Measurements from ENCODE around the gene TCEA3. TPM values are rescaled to one million over a fixed set of nuclear protein-coding genes. Genes with fewer than 3 reads are reported as not detected.

The TCEA3 gene
- total RNA-seq, 4 donors from 2014 or later: 26.8 to 50.4 (median 48.0) TPM

DNA sequence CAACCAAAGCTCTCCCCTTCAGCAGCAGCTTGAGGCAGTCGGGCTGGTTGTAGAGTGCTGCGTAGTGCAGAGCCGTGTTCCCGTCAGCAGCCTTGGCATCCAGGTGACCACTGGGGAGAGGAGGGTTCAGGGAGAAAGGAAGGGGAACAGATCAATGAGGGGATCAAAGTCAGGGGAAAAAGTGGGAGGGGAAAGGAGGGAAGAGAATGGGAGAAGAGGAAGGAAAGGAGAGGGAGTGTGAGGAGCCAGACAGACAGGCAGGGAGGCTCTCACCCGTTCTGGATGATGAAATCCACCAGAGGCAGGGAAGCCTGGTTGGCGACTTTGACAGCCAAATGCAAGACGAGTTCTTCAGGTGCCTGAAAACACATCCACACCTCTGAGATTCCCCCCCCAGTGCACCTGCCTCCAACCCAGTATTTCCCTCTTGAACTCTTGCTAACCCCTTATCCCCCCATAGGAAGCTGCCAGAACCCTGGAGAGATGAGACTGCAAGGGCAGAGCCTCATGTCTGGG lies 9.8 kb upstream of the TCEA3 start:
- no peak for DNase-seq
- intact Hi-C loops (cut with DNase I): no loop called here
- Histone ChIP-seq H3K27me3 (no peaks in the 10 kb centered on the region), H3K4me1 (no peaks in the 10 kb centered on the region), H3K4me3 (replicated peaks in 1 of 3) (no peak overlapping the region), H3K36me3 (peaks cover 46 to 48% of the 10 kb centered on the region in 2 donors), H3K27ac (no peak overlapping the region), H3K9me3 (no peaks in the 10 kb centered on the region)
- TF ChIP-seq, protein P1, sequence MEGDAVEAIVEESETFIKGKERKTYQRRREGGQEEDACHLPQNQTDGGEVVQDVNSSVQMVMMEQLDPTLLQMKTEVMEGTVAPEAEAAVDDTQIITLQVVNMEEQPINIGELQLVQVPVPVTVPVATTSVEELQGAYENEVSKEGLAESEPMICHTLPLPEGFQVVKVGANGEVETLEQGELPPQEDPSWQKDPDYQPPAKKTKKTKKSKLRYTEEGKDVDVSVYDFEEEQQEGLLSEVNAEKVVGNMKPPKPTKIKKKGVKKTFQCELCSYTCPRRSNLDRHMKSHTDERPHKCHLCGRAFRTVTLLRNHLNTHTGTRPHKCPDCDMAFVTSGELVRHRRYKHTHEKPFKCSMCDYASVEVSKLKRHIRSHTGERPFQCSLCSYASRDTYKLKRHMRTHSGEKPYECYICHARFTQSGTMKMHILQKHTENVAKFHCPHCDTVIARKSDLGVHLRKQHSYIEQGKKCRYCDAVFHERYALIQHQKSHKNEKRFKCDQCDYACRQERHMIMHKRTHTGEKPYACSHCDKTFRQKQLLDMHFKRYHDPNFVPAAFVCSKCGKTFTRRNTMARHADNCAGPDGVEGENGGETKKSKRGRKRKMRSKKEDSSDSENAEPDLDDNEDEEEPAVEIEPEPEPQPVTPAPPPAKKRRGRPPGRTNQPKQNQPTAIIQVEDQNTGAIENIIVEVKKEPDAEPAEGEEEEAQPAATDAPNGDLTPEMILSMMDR (IDR thresholded peaks at IDR 0.05): no peak
- 72 to 77% methylated on average over 7 of the region's 7 CpGs for WGBS, 2 donors

GRCh38 chr1:23433122-23433521 lies 8.6 kb upstream of the TCEA3 start:
- Histone ChIP-seq H3K36me3 (peaks cover 45 to 48% of the 10 kb centered on the region in 2 donors), H3K4me3 (replicated peaks in 1 of 3) (no peak overlapping the region), H3K4me1 (no peaks in the 10 kb centered on the region), H3K9me3 (no peaks in the 10 kb centered on the region), H3K27me3 (no peaks in the 10 kb centered on the region), H3K27ac (no peak overlapping the region)
- intact Hi-C loops (cut with DNase I): no loop called here
- TF ChIP-seq, protein P1 (IDR thresholded peaks at IDR 0.05): no peak
- no peak for DNase-seq
- 95 to 98% methylated on average over 5 to 6 of the region's 10 CpGs for WGBS, 2 donors

- no peaks in the 10 kb centered on the region for H3K4me1 ChIP-seq
- intact Hi-C loops (cut with DNase I): no loop called here
- no peak for DNase-seq
- TF ChIP-seq POLR2A (IDR thresholded peaks at IDR 0.05): no peak
- TF ChIP-seq, protein P1 (IDR thresholded peaks at IDR 0.05): no peak
- H3K9me3 ChIP-seq: no peaks in the 10 kb centered on the region
- no peak overlapping the region for H3K4me3 ChIP-seq (replicated peaks in 1 of 3)
- H3K27ac ChIP-seq: no peak overlapping the region
- H3K27me3 ChIP-seq: no peaks in the 10 kb centered on the region
- peaks cover 40 to 41% of the 10 kb centered on the region in 2 donors for H3K36me3 ChIP-seq
- 86 to 92% methylated on average over 5 of the region's 5 CpGs for WGBS, 2 donors
Observed at GRCh38 chr1:23431431-23431830, 6.9 kb upstream of the TCEA3 start.

DNA sequence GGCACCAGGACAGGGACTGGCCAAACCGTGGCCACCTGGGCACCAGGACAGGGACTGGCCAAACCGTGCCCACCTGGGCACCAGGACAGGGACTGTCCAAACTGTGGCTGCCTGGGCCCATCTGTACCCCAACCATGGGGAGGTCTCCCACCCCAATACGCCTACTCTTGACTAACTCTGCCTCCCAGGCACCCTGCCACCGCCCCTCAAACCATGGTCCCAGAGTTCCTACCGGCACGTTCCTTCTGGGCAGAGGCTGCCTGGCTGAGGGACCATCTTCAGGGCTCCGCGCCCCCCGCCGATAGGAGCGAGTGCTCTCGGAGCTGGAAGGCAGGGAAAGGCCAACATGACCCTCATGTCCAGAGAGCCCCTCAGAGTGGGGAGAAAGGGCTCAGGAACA lies 6.3 kb upstream of the TCEA3 start:
- intact Hi-C loops (cut with DNase I): no loop called here
- TF ChIP-seq, protein P1 (IDR thresholded peaks at IDR 0.05): no peak
- TF ChIP-seq POLR2A (IDR thresholded peaks at IDR 0.05): no peak
- H3K27ac ChIP-seq: no peak overlapping the region
- H3K4me1 ChIP-seq: no peaks in the 10 kb centered on the region
- DNase-seq: no peak
- peaks cover 39 to 40% of the 10 kb centered on the region in 2 donors for H3K36me3 ChIP-seq
- no peak overlapping the region for H3K4me3 ChIP-seq (replicated peaks in 1 of 3)
- H3K9me3 ChIP-seq: no peaks in the 10 kb centered on the region
- no peaks in the 10 kb centered on the region for H3K27me3 ChIP-seq
- WGBS, 2 donors: 95% methylated on average over 10 to 12 of the region's 12 CpGs

DNA sequence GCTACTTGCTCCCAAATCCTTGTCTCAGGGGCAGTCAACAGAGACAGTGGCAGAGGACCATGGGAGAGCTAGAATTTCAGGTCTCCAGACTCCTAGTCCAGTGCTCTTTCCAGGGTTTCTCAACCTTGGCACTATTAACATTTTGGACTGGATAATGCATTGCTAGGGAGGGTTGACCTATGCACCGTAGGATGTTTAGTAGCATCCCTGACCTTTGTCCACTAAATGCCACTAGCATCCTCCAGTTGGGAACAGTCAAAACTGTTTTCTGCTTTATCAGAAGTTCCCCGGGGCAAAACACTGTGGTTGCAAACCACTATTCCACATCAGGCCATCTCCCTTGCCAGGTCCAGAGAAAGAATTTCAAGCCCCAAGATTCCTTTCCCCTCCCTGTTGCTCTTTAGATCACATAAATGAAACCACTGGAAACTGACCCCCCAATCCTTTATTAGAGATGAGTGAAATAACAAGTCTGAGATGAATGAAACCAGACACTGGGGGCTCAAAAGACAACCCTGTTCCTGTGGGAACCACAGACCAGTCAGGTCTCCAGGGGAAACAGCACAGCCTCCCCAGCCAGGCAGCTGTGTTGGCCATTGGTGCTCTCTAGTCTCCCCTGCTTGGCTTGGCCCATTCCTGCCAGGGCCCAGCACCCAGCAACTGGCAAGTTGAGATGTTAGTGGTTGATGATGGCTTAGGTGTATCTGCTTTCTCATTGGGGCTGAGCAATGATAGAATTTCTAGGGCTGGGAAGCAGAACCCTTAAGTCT lies 3.8 kb upstream of the TCEA3 start:
- Histone ChIP-seq H3K27me3 (no peaks in the 10 kb centered on the region), H3K4me1 (peaks cover 8% of the 10 kb centered on the region in 2 donors), H3K9me3 (no peaks in the 10 kb centered on the region), H3K4me3 (replicated peaks in 1 of 3) (no peak overlapping the region), H3K36me3 (peaks cover 25 to 27% of the 10 kb centered on the region in 2 donors), H3K27ac (no peak overlapping the region)
- intact Hi-C loops (cut with DNase I): loop anchor here (10.0 kb wide), 1 partner anchor 106 kb away; the partner anchor contains the start of gene E2F2
- no peak for DNase-seq
- WGBS, 2 donors: 85 to 94% methylated on average over 2 of the region's 2 CpGs
- no peak for TF ChIP-seq POLR2A (IDR thresholded peaks at IDR 0.05)
- TF ChIP-seq, protein P1 (IDR thresholded peaks at IDR 0.05): no peak
